Lower leg skin (tissue), 4 donors: ENCODE measurements around the gene ZFHX3. TPM values are rescaled to one million over a fixed set of nuclear protein-coding genes. Genes with fewer than 3 reads are reported as not detected.
A peak's percentile ranks its signal among the peaks of the same experiment; 100 is the strongest.

Experiments used
- DNase-seq, 2 donors: peaks; one replicate each; pipeline ENCODE4 v3.0.0-alpha.2; 2019; ENCODE audit warnings: low spot score in 2 of 2
- H3K4me3 ChIP-seq: fragments of 200-600 bp; sonication (generic); 2 replicates; pipeline ENCODE4 v1.5.1; 2017; ENCODE audit warnings: mild to moderate bottlenecking, low read depth; ENCODE audit not compliant: poor library complexity, severe bottlenecking
- CTCF ChIP-seq, 3 donors: fragments of 450-650 bp; IDR thresholded peaks; one replicate each; pipeline ENCODE4 v1.5.1; 2016; ENCODE audit warnings: antibody characterized with exemption in 3 of 3, mild to moderate bottlenecking in 3 of 3, moderate library complexity in 2 of 3
- POLR2A ChIP-seq, 2 donors: fragments of 450-650 bp; IDR thresholded peaks; one replicate each; pipeline ENCODE4 v1.6.1; 2016 to 2017; ENCODE audit warnings: antibody characterized with exemption in 2 of 2, mild to moderate bottlenecking in 1 of 2, moderate library complexity in 1 of 2
- WGBS, 2 donors: methylation state at CpG; one replicate each; pipeline ENCODE4 v1.1.5; 2018; 5-methylcytosine and 5-hydroxymethylcytosine counted together
- intact Hi-C: fragments of 100-400 bp; cut with DNase I; formaldehyde crosslinking; loops from one replicate; pipeline ENCODE4 v1.15.0; 2023; ENCODE audit warnings: low total_unique reads
- total RNA-seq, 4 donors: library from RNA; depleted of rRNA; stranded (reverse); fragments of >200 nt; gene quantifications; one replicate each; pipeline ENCODE4 v1.1.0, GENCODE V29; 2016

Gene ZFHX3
- total RNA-seq, 4 donors from 2014 or later, result 3.4 to 14.9 (median 10.0) TPM

GRCh38 chr16:72930396-72930795 lies 117.5 kb downstream of the ZFHX3 start:
- TF ChIP-seq POLR2A (IDR thresholded peaks at IDR 0.05) (no peak), CTCF (IDR thresholded peaks at IDR 0.05) (no peak)
- WGBS, 2 donors, result 79 to 86% methylated on average over 7 of the region's 7 CpGs
- intact Hi-C loops, result no loop called here

DNA sequence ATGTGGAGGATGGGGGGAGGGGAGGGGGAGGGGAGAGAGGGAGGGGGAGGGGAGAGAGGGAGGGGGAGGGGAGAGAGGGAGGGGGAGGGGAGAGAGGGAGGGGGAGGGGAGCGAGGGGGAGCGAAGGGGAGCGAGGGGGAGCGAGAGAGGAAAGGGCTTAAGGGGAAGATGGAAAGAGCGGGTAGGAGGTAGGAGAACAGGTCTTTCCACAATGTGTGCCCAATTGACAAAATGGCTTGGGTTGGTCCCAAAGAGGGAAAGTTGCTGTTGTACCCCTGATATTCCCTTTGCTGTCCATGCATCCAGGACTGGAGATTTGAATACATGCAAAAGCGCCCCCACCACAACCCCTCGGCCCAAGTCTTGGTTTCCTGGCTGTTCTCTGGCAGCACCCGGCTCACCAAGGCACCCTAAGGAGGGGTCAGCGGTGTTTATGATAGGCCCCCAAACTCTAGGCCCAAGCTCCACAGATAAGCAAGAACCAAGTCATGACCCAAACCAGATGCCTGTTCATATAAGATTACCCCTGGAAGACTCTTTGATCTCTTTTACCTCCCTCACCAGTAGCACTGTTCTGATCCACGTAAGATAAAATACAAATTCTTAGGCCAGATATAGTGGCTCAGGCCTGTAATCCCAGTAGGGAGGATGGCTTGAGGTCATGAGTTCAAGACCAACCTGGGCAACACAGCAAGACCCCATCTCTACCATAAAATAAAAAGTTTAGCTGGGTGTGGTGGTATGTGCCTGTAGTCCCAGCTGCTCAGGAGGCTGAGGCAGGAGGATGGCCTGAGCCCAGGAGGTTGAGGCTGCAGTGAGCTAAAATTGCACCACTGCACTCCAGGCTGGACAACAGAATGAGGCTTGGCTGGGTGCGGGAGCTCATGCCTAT lies 119.6 kb downstream of the ZFHX3 start:
- intact Hi-C loops, result no loop called here
- no peak overlapping the region for H3K4me3 ChIP-seq
- TF ChIP-seq POLR2A (IDR thresholded peaks at IDR 0.05) (no peak), CTCF (IDR thresholded peaks at IDR 0.05) (no peak)
- no peak for DNase-seq
- 83 to 85% methylated on average over 10 to 11 of the region's 11 CpGs for WGBS, 2 donors

More at GRCh38 chr16:72930396-72930795, 117.5 kb downstream of the ZFHX3 start:
- no peak for DNase-seq
- no peak overlapping the region for H3K4me3 ChIP-seq

DNA sequence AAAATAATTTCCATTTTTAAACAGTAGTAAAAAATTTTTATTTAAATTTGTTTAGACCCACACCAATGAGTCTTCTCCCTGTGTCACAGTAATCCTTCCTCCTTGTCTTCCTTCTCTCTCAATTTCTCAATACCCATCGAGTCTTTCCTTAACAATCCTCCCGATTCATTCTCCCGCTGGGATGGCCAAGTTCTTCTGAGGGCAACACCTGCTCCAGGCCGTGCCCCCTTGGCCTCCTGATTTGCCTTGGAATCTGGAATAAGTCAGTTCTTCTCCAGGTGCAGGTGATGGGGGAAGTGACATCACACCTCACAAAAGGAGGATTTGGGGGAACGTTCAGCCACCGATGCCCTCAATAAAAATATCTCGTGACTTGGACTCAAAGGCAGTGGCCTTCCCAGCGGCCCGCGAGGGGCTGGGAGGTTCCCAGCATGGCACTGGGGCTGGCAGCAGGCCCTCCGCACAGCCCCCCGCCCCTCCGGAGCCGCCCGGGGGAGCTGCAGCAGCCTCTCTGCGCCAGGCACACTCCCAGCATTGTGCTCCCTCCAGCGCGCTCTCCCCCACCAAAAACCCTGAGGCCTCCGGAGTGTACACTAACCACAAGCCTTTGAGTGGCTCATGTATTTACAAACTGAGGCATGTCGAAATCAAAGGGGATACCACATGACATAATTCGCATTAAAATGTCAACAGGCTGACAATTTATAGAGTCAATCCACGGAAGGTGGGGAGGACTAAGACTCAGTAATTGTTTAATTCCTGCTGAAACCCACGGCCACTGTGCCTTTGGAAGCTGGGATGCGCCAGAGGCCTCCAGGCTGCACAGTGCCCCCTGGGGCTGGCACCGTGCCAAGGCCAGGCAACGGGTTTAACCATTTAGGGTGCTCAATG lies 120.5 kb downstream of the ZFHX3 start:
- H3K4me3 ChIP-seq, result no peak overlapping the region
- whole genome bisulfite sequencing, 2 donors, result 21 to 38% methylated on average over 26 of the region's 26 CpGs
- no peak for TF ChIP-seq POLR2A (IDR thresholded peaks at IDR 0.05)
- no peak for TF ChIP-seq CTCF (IDR thresholded peaks at IDR 0.05)
- intact Hi-C loops, result no loop called here
- DNase-seq, result peak in 1 of 2 donors; percentile 63

GRCh38 chr16:72926177-72927070 lies 121.5 kb downstream of the ZFHX3 start:
- TF ChIP-seq POLR2A (IDR thresholded peaks at IDR 0.05) (no peak), CTCF (IDR thresholded peaks at IDR 0.05) (no peak)
- no peak overlapping the region for H3K4me3 ChIP-seq
- 90 to 93% methylated on average over 12 of the region's 12 CpGs for WGBS, 2 donors
- no peak for DNase-seq
- intact Hi-C loops, result no loop called here

DNA sequence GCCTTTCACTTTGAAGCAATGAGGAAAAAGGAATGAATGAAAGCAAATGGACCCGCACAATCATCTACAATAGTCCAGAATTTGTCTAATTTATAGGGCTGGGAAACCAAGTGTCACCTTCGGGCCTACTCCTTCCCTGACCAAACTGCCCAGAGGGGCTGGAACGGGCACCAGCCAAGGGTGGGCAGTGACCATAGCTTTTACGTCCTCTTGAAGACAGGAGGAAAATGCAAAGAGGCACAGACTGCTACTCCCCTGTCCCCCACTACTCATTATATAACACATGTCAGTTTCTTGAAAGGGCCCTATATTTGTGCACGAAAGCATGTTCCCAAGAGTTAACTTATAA lies 122.3 kb downstream of the ZFHX3 start:
- no peak for TF ChIP-seq CTCF (IDR thresholded peaks at IDR 0.05)
- no peak for TF ChIP-seq POLR2A (IDR thresholded peaks at IDR 0.05)
- WGBS, 2 donors, result 94 to 96% methylated on average over 5 of the region's 5 CpGs
- intact Hi-C loops, result no loop called here
- no peak overlapping the region for H3K4me3 ChIP-seq
- DNase-seq, result no peak
